Measurements from ENCODE around the gene THEMIS2. TPM values are rescaled to one million over a fixed set of nuclear protein-coding genes. Genes with fewer than 3 reads are reported as not detected.

The THEMIS2 gene
- total RNA-seq, 1 donor from 2014 or later: 1.2 TPM

DNA sequence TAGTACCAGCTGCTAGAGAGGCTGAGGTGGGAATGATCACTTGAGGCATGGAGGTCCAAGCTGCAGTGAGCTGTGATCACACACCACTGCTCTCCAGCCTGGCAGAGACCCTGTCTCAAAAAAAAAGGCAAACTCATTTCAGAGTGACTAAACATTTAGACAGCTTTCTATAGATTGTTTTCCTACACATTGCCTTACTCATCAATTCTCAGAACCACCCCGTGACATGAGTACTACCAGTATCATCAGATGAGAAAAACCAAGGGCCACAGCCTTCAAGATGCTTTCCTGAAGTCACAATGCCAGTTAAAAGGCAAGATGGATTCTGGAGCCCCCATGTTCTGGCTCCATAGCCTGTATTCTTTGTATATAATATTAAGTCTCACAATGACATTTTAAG lies 40.1 kb downstream of the THEMIS2 start:
- DNase-seq (ENCODE audit: low spot score): no peak
- H3K27me3 Mint-ChIP-seq (ENCODE audit: low read depth): peaks cover 2% of the 10 kb centered on the region
- TF ChIP-seq, protein P1, sequence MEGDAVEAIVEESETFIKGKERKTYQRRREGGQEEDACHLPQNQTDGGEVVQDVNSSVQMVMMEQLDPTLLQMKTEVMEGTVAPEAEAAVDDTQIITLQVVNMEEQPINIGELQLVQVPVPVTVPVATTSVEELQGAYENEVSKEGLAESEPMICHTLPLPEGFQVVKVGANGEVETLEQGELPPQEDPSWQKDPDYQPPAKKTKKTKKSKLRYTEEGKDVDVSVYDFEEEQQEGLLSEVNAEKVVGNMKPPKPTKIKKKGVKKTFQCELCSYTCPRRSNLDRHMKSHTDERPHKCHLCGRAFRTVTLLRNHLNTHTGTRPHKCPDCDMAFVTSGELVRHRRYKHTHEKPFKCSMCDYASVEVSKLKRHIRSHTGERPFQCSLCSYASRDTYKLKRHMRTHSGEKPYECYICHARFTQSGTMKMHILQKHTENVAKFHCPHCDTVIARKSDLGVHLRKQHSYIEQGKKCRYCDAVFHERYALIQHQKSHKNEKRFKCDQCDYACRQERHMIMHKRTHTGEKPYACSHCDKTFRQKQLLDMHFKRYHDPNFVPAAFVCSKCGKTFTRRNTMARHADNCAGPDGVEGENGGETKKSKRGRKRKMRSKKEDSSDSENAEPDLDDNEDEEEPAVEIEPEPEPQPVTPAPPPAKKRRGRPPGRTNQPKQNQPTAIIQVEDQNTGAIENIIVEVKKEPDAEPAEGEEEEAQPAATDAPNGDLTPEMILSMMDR (IDR thresholded peaks at IDR 0.05): no peak
- H3K27ac Mint-ChIP-seq (ENCODE audit: unreplicated experiment): no peak overlapping the region
- no peak overlapping the region for H3K4me3 Mint-ChIP-seq (ENCODE audit: unreplicated experiment)
- H3K36me3 Mint-ChIP-seq (ENCODE audit: low read depth): peaks cover 9% of the 10 kb centered on the region
- peaks cover 7% of the 10 kb centered on the region for H3K4me1 Mint-ChIP-seq (ENCODE audit: low read depth)
- peaks cover 5% of the 10 kb centered on the region for H3K9me3 Mint-ChIP-seq (ENCODE audit: low read depth)

DNA sequence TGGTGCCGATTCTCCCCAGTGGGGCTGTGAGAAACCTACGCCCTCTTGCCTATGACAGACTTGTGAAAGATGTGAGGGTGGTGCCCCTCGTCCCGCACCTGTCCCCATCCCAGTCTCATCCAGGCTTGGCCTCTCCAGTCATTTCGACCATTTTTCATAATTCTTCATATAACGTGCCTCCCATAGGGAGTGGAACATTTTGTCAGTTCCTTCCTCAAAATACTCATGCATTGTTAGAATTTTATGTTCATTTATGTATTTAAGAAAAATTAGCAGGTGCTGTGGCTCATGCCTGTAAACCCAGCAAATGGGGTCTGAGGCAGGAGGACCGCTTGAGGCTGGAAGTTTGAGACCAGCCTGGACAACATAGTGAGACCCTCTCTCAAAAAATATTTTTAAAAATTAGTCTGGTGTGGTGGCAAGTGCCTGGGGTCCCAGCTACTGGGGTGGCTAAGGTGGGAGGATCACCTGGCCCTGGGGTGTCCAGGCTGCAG lies 42.8 kb downstream of the THEMIS2 start:
- Mint-ChIP-seq H3K4me1 (ENCODE audit: low read depth) (peaks cover 7% of the 10 kb centered on the region), H3K4me3 (ENCODE audit: unreplicated experiment) (peak overlapping the region; percentile 98), H3K27ac (ENCODE audit: unreplicated experiment) (peak overlapping the region; percentile 98), H3K27me3 (ENCODE audit: low read depth) (peaks cover 9% of the 10 kb centered on the region), H3K9me3 (ENCODE audit: low read depth) (peaks cover 5% of the 10 kb centered on the region), H3K36me3 (ENCODE audit: low read depth) (peaks cover 2% of the 10 kb centered on the region)
- no peak for DNase-seq (ENCODE audit: low spot score)
- TF ChIP-seq, protein P1 (IDR thresholded peaks at IDR 0.05): no peak

DNA sequence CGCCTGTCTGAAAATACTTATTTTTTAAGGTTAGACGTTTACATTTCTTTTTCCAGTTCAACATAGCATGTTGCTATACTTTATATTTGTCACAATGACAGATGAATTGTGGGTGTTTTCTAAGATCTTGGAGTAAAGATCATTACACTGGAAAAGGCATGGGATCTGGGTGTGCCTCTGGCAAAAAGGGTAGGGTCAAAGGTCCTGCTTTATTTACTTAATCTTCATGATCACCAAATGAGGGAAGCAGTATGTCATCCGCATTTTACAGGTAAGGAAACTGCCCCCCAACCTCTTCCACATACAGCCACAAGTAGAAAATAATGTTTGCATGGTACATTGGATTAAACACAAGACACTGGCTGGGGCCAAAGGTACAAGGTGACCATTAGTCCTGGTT lies 49.9 kb downstream of the THEMIS2 start:
- Mint-ChIP-seq H3K27ac (ENCODE audit: unreplicated experiment) (no peak overlapping the region), H3K36me3 (ENCODE audit: low read depth) (no peaks in the 10 kb centered on the region), H3K9me3 (ENCODE audit: low read depth) (no peaks in the 10 kb centered on the region), H3K4me3 (ENCODE audit: unreplicated experiment) (no peak overlapping the region), H3K4me1 (ENCODE audit: low read depth) (no peaks in the 10 kb centered on the region), H3K27me3 (ENCODE audit: low read depth) (peaks cover 9% of the 10 kb centered on the region)
- no peak for DNase-seq (ENCODE audit: low spot score)
- TF ChIP-seq, protein P1 (IDR thresholded peaks at IDR 0.05): no peak

DNA sequence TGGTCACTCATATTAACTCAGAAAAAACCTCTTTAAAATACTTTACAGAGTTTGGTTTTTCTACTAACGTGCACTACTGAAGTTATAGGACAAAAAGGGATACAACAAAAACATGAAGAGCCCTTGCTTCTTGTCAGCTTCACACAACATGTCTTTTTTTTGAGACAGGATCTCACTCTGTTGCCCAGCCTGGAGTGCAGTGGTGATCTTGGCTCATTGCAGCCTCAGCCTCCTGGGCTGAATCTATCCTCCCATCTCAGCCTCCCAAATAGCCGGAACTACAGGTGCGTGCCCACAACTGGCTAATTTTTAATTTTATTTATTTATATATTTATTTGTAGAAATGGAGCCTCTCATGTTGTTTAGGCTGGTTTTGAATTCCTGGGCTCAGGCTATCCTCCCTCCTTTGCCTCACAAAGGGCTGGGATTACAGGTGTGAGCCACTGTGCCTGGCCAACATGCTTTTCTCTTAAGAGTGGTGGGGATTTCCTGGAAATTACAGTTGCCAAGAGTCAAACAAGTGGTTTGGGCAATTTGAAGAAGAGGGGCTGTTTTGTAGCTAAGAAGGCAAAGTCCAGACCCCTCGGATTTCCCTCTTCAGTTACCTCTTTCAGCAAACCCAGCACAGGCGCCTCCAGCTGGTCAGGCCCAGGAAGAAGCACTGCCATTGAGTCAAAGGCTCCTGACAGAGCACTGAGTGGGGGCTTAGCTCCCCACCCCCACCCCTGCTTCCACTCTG lies 56.0 kb downstream of the THEMIS2 start:
- Mint-ChIP-seq H3K27ac (ENCODE audit: unreplicated experiment) (no peak overlapping the region), H3K9me3 (ENCODE audit: low read depth) (no peaks in the 10 kb centered on the region)

DNA sequence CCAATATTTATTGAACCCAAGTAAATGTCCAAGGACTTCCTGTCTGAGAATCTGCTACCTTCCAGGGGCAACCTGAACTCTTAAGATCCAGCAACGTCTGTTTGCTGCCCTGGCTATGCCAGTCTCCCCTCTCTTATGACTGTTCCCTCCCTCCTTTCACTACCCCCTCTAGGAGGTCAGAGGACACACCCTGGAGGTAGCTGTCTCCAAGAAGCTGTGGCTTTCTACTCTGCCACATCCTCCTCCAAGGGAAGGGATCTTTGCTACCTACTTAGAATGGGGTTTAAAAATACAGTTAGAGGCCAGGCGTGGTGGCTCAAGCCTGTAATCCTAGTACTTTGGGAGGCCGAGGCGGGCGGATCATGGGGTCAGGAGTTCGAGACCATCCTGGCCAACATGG lies 58.8 kb downstream of the THEMIS2 start:
- Mint-ChIP-seq H3K36me3 (ENCODE audit: low read depth) (no peaks in the 10 kb centered on the region), H3K4me1 (ENCODE audit: low read depth) (peaks cover 13% of the 10 kb centered on the region), H3K4me3 (ENCODE audit: unreplicated experiment) (no peak overlapping the region), H3K27ac (ENCODE audit: unreplicated experiment) (no peak overlapping the region), H3K27me3 (ENCODE audit: low read depth) (peaks cover 12% of the 10 kb centered on the region), H3K9me3 (ENCODE audit: low read depth) (no peaks in the 10 kb centered on the region)
- TF ChIP-seq, protein P1 (IDR thresholded peaks at IDR 0.05): no peak
- DNase-seq (ENCODE audit: low spot score): no peak

More for the DNA sequence above, 56.0 kb downstream of the THEMIS2 start:
- H3K4me3 Mint-ChIP-seq (ENCODE audit: unreplicated experiment): no peak overlapping the region
- H3K4me1 Mint-ChIP-seq (ENCODE audit: low read depth): no peaks in the 10 kb centered on the region
- TF ChIP-seq, protein P1 (IDR thresholded peaks at IDR 0.05): no peak
- no peak for DNase-seq (ENCODE audit: low spot score)
- no peaks in the 10 kb centered on the region for H3K27me3 Mint-ChIP-seq (ENCODE audit: low read depth)
- no peaks in the 10 kb centered on the region for H3K36me3 Mint-ChIP-seq (ENCODE audit: low read depth)
